Raji (cell line): Measurements from ENCODE around the gene MYO6.

Experiments
- POLR2A ChIP-seq: IDR thresholded peaks from 2 replicates; pipeline ENCODE4 v1.6.1; 2011; ENCODE audit warnings: low read depth, low read length, control low read depth; ENCODE audit not compliant: insufficient read depth

Gene MYO6

DNA sequence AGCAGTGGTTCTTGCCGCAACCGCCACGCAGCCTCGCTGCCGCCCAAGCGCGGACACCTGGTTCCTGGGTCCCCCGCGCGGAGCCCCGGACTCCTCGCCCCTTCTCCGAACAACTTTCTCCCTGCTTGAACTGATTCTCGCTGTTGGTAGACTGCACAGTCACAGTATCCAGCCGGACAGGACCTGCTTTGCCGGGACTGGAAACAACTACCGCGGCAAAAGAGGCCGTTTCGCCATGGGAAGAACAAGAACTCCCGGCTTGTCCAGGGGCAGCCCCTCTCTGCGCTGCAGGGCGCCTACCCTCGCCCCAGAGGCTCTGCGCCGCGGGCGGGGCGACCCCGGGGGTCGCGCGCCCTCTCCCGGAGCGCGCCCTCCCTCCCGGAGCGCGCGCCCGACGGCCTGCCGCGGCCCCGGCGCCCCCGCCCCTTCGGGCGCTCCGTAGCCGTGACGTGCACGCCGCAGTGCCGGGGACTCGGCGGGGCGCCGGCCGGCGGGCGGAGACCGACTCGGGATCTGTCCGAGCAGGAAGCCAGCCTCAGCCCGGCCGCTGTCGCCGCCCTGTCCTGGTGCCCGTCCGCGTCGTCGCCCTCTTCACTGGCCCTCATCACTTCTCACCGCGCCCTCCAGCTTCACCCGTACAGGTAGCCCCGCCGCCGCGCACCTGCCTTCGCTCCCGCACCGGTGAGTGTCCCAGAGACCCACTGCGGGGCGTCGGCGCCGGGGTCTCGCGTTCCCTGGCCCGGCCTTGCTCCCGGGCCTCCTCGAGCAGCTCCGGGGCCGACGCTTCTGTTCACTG lies at the start of gene MYO6:
Gene MYO6, plus strand, starts transcription at position 497 of the 796 bp plus-strand sequence. CDS start 68,309 bp downstream, outside the sequence.
- no peak for TF ChIP-seq POLR2A

DNA sequence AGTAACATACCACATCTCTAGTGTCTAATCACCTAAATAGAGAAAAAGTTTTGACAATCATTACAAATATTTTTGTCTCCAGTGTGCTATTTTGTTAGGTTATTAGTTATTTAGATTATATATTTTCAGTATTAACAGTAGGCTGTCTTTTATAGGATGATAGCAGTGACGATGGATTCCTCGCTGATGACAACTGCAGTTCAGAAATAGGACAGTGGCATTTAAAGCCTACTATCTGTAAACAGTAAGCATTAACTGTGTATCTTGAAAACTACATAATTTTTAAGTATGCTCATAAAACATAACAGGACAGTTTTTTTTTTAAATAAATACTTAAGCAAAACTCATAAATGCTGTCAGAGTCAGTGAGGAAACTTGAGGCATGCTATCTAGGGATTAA lies 37.9 kb upstream of the MYO6 start:
- no peak for TF ChIP-seq POLR2A

DNA sequence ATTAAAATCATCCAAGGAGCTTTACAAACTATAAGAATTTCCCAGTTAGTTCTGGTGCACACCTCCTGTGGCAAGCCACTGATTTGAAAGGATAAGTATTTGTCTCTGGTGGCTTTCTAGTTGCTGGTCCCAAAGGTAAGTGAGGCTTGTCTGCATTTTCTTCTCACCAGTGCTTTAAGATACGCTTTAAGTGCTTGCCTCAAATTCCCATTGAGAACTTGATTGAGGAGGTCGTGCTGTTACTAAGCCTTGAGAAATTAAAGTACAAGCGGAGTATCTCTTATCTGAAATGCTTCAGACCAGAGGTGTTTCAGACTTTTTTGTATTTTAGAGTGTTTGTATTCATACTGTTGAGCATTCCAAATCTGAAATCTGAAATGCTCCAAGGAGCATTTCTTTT lies 29.9 kb upstream of the MYO6 start:
- TF ChIP-seq POLR2A, result no peak

DNA sequence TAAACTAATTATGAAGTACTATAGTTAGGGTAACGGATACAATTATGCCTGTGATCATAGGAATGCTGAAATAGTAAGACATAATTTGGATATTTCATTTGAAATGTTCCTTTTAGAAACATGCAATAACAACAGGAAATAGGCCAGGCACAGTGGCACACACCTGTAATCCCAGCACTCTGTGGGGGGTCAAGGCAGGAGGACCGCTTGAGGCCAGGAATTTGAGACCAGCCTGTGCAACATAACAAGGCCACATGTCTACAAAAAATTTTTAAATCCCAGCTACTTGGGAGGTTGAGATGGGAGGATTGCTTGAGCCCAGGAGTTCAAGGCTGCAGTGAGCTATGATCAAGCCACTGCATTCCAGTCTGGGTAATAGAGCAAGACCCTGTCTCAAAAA lies 25.7 kb upstream of the MYO6 start:
- TF ChIP-seq POLR2A, result no peak

DNA sequence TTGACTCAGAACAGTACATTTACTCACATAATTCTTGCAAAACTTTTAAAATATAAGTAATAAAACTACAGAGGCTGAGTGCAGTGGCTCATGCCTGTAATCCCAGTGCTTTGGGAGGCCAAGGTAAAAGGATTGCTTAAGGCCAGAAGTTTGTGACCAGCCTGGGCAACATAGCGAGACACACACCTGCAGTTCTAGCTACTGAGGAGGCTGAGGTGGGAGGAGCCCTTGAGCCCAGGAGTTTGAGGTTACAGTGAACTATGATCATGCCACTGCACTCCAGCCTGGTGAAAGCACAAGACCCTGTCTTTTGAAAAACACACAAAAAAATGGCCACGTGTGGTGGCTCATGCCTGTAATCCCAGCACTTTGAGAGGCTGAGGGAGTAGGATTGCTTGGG lies 21.8 kb upstream of the MYO6 start:
- TF ChIP-seq POLR2A, result no peak

DNA sequence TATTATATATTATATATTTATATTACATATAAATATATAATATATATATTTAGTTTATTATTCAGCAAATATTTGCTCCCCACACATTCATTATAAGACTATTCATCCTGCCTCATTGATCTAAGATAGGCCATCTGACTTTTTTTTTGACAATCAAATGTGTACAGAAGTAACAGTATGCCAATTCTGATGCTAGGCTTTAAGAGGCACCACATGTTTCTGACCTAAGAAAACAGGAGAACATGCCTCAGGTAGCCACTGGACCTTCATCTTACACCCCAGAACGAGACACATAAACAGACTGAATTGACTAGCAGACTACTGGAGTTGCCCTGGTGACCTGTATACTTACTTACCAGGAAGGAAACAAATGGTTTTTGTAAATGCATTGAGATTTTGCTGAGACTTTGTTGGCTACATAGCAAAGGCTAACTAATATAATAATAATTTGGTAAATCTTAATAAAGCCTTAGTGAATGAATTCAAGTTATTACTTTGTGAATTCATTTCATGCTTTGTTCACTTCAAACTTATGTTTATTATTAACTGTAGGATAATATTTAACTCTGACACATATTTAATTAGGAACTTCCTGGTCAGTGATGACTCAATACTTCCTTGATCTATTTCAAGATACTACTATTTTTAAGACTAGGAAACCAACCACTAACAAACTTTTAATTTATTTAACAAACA lies 13.4 kb upstream of the MYO6 start:
- TF ChIP-seq POLR2A, result no peak

DNA sequence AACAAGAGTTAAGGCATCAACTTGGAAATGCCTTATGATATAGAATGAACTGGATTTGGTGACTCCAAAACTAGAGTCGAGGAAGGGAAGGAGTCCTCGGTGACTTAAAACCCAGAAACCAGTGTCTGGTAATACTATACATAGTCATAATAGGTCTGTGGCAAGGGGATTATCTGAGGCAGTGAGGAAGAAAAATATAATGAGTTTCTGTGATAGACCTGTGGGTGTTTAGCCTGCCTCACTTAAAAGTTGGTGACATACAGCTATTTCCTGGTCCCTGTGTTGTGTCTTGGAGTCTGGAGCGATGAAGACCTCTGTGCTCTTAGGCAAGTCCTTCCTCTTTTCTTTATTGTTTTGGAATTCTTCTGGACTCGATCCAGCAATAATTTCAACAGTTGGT lies 5.1 kb upstream of the MYO6 start:
- no peak for TF ChIP-seq POLR2A

DNA sequence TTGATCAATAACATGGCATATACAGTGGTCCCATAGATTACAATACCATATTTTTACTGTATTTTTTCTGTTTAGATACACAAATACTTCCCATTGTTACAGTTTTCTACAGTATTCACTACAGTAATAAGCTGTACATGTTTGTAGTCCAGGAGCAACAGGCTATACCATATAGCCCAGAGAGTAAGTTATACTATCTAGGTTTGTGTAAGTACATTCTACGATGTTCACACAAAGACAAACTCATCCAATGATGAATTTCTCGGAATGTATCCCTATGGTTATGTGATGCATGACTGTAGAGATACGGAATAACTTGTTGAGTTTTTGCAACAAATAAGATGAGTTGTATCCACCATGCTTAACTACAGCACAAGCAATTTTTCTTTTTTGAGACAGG lies 3.6 kb upstream of the MYO6 start:
- no peak for TF ChIP-seq POLR2A

DNA sequence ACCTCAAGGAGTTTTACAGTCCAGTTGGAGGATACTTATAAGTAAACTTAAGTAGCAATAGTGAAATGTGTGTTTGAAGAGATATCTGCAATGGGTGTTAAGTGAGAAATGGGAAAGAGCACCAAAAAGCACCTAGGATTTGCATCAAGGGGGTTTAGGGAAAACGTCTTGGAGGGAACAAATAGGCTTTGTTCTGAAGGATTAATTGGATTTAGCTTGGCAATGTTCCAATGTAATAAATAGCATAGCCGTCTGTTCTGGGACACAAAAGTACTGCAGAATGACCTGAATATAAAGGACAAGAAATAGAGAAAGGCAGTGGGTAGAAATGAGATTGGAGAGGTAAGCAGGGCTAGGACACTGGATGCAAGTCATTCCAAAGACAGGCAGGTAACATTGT lies 2.8 kb upstream of the MYO6 start:
- TF ChIP-seq POLR2A, result no peak

DNA sequence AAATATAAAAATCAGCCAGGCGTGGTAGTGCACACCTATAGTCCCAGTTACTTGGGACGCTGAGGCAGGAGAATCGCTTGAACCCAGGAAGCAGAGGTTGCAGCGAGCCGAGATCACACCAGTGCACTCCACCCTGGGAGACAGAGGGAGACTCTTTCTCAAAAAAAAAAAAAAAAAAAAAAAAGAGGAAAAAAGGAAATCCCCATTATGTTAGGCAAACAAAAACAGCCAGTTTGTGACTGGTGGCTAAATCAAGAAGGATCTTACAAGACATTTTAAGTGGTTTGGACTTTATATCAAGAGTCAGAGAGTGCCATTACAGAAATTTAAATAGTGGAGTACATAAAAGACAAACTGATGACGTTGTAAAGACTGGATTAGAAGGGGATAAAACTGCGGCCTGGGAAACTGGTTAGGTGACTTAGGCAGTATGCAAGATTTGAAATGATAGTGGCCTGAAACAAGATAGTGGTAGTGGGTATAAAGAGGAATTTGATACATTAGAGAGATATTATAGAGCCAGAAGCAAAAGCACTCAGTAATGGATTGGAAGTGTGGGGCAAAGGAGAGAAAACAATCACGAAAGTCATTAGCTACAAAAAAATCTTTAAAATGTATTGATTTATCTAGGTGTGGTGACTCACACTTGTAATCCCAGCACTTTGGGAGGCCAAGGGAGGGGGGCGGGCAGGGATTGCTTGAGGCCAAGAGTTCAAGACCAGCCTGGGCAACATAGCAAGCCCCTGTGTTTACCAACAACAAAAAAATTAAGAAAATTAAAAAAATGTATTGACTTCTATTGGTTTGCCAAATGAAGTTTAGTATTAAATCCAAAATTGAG lies 1.7 kb upstream of the MYO6 start:
- no peak for TF ChIP-seq POLR2A

DNA sequence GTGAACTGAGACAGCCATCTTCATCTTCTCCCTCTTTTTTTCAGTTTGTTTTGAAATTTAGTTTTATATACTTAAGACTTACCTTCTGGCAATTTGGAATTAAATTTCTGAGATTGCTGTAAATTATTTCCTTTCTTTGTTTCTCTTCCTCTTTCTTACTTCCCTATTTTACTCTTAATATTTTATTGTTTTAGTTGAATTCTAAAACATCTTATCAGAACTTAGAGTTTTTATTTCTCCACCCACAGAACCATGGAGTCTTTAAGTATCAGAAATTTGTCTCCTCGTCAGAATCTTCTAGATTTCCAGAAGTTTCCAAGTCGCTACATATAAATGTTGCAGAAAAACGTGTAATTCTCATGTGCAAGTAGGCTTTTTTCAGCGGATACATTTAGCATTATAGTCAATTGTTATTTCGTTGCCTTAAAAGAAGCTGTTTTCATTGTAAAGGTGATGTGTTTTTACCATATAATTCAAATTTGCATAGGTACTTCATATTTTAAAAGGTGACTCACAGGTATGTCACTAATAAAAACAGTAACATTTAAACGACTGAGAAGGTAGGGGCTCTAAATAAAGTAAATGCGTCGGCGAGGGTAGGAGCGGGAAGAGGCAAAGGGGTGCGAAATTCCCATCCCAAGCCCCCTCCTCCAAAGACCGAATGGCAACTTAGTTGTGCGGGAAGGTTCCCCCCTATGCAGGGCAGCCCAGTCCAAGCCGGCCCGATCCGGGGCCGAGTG lies 866 bp upstream of the MYO6 start:
- no peak for TF ChIP-seq POLR2A

DNA sequence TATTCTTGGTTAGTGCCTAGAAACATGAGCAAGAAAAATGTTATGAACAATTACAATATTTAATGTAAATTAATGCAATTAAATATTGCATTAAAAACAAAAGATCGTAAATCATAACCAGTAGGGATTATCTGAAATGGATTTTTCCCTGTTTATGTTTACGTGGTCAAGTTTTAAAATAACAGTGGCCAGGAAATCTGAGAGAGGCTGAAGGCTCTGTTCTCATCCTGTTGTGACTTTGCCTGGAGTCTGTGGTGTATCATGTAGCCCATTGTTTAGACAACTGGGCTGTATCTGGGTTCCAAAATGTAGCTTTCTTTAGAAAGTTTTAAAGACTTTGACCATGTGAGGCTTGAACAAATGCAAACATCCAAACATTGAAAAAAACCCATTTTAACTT lies 2.4 kb downstream of the MYO6 start:
- no peak for TF ChIP-seq POLR2A

DNA sequence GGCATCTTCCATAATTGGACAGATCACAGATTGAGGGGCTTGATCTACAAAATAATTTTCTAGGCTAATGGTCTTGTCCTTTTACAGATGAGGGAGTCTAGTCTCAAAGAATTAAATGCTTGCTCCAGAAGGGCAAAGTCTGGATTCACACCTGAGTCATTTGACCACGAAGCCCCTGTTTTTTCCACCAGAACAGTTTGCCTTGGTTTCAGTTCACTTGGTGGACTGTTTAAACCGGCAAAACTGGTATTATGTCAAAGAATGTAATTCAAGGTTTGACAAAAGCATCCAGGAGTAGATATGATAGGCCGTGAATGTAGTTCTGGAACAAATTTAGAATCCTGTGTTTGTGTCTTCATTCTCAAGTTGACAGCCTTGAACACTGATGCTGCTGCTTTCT lies 3.3 kb downstream of the MYO6 start:
- no peak for TF ChIP-seq POLR2A

DNA sequence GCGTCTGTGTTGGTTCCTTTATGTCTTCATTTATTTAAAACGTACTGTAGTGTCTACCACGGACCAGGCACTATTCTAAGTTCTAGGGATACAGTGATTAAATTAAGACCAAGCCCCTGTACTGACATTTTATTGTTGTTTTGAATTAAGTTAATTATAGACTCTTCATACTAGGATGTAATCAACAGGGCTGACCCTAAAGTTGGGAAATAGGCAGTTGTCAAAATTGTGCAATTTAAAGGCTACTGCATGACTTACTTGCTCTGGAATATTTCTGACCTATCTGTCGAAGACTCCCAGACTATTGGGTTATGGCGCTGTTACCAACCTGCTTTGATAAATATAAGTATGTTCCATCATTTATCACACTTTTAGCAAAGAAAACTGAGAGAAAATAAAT lies 6.7 kb downstream of the MYO6 start:
- no peak for TF ChIP-seq POLR2A

DNA sequence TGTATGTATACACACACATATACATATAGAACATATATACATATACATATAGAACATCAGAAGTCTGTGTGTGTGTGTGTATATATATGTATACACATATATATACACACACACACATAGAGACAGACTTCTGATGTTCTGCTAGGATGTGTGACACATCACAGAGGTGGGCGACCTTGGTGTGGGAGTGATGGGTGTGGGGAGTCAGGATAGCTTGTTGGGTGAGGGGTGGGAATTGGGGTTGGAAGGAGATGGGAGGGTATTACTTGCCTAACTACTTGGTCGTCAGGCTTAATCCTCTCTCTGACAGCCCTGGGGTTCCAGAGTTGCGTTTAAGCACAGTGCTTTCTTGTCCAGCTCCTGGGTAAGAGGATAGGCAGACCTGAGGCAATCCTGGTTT lies 8.3 kb downstream of the MYO6 start:
- TF ChIP-seq POLR2A, result no peak
